Hippocampal formation (tissue), 2 donors: ENCODE measurements around the gene S100PBP.
"Not testable (repeated sequence)": the region's sequence is repeated elsewhere in the genome, so short reads cannot be mapped to it uniquely, and the experiment has no call there.

ENCODE experiments used
- DNase-seq, 2 donors: peaks; one replicate each; lab custom pipeline; 2025; lab: John Stamatoyannopoulos, UW

S100PBP gene

GRCh38 chr1:32784817-32785216 is 32.6 kb upstream of the S100PBP start:
- no peak for DNase-seq

DNA sequence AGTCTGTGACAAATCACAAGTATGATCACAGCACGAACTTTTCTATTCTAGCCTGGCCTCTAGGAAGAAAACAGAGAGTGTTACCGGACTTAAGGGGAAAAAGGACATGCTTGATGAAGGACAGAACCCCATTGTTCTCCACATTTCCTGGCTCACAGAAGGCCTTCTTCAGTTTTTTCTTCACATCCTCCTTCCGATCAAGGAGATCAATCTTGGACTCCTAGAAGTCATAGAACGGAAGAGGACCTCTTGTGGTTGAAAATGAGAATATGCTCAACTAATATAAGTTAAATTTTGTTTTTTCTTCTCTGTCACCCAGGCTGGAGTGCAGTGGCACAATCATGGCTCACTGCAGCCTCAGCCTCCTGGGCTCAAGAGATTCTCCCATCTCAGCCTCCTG is 30.6 kb upstream of the S100PBP start:
- DNase-seq = no peak

DNA sequence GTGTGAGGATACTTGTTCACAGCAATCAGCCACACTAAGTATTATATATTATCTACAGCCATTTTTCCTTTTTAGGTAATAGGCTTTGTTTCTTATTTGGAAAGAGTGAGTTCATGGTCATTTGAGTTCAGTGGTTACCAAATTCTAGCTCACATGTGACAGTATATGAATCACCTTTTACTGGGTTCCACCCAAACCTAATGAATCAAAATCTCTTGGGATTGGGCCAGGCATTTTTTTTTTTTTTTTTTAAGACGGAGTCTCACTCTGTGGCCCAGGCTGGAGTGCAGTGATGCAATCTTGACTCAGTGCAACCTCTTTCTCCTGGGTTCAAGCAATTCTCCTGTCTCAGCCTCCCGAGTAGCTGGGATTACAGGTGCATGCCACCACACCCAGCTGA is 28.1 kb upstream of the S100PBP start:
- DNase-seq = not testable (repeated sequence)

GRCh38 chr1:32791881-32792280 is 25.6 kb upstream of the S100PBP start:
- no peak for DNase-seq

DNA sequence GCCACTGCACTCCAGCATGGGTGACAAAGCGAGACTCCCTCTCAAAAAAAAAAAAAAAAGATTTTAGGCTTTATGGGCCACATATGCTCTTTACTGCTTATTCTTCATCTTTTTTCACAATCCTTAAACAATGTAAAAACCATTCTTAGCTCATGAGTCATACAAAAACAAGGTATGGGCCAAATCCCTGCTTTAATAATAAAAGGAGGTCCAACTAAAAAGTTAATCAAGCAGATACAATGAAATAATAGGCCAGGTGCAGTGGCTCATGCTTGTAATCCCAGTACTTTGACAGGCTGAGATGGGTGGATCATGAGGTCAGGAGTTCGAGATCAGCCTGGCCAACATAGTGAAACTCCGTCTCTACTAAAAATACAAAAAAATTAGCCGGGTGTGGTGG is 21.7 kb upstream of the S100PBP start:
- not testable (repeated sequence) for DNase-seq

- no peak for DNase-seq
Observed at GRCh38 chr1:32797456-32797855, 20.0 kb upstream of the S100PBP start.

DNA sequence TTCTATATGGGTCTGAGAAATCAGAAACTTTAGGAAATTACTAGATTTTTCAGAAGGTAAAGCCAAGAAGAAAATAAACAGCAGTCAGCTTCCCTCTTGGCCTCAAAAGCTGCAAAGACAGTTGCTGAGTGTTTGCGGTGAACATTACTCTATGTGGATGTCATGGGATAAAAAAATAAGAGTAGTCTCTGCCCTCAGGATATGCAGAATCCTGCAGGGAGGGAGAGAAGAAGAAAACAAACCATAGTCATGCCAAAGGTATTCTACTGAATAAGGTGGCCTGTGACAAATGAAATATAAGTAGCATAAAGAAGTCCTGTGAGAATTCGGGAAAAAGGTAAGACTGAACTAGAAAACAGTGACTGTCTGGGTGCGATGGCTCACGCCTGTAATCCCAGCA is 19.3 kb upstream of the S100PBP start:
- no peak for DNase-seq

DNA sequence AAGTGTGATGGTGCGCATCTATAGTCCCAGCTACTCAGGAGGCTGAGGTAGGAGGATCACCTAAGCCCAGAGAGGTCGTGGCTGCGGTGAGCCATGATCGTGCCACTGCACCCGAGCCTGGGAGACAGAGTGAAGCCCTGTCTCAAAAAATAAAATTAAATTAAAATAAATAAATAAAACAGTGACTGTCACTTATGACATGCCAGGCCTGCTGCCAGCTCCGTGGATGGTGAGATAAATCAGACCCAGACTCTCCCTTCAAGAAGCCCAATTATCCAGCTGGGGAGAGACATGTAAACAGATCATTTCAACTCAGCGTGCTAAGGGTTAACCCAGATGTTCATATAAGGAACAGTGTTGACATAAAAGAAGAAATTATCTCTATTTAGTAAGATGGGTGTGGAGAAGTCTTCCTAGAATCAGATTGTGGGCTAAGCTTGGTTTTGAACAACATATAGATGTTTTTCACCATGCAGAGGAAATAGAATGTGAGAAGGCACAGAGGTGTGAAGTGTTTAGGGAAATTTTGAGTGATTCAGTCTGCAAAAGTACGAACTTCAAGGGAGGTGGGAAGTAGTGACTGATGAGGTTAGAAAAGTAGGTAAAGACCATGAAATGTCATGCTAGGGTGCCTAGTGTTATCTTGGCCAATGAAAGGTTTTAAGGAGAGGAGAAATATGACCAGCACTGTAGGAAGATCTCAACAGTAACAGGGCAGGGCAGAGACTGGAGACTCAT is 18.6 kb upstream of the S100PBP start:
- DNase-seq = no peak

DNA sequence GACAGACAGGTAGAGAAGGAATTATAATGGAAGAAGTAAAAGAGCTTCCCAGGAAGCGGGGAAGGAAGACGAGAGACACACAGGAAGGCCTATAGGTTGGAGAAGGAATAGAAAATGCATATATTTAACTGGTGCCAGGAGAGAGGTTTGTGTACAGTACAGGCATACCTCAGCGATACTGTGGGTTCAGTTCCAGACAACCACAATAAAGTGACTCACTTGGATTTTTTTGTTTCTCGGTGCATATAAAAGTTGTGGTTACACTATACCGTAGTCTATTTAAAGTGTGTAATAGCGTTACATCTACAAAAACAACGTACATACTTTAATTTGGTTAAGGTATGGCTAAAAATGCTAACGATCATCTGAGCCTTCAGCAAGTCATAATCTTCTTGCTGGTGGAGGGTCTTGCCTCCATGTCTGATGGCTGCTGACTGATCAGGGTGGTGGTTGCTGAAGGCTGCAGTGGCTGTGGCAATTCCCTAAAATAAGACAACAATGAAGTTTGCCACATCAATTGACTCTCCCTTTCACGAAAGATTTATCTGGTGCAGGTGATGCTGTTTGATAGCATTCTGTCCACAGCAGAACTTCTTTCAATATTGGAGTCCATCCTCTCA is 16.2 kb upstream of the S100PBP start:
- no peak for DNase-seq

- not testable (repeated sequence) for DNase-seq
Observed at GRCh38 chr1:32804460-32804859, 13.0 kb upstream of the S100PBP start.

GRCh38 chr1:32806290-32806689 is 11.2 kb upstream of the S100PBP start:
- DNase-seq = no peak

DNA sequence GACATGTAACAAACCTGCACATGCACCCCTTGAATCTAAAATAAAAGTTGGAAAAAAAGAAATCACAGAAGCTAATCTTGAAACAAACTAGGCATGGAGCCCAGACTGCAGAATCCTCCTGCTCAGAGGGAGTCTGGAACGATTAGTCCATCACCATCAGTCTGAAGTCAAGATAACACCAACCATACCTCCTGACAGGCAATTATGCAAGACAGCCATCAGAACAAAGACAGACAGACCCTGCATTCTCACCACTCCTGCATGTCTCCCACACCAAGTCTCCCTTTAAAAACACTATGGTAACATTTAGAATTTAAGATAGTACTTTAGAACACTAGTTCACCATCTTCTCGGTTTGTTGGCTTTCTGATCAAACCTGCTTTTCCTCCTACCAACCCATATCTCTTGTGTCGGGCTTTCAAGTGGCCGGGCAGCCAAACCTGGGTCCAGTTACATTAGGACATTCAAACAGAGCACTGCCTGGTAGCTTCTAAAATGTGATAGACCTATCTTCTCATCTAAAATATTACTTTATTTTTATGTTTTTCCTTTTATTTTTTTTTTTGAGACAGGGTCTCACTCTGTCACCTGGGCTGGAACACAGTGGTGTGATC is 10.4 kb upstream of the S100PBP start:
- DNase-seq = no peak

GRCh38 chr1:32808580-32808979 is 8.9 kb upstream of the S100PBP start:
- DNase-seq = no peak

GRCh38 chr1:32810358-32810757 is 7.1 kb upstream of the S100PBP start:
- DNase-seq = no peak

GRCh38 chr1:32811265-32811664 is 6.2 kb upstream of the S100PBP start:
- DNase-seq = no peak

- no peak for DNase-seq
Observed at GRCh38 chr1:32811917-32812316, 5.5 kb upstream of the S100PBP start.

DNA sequence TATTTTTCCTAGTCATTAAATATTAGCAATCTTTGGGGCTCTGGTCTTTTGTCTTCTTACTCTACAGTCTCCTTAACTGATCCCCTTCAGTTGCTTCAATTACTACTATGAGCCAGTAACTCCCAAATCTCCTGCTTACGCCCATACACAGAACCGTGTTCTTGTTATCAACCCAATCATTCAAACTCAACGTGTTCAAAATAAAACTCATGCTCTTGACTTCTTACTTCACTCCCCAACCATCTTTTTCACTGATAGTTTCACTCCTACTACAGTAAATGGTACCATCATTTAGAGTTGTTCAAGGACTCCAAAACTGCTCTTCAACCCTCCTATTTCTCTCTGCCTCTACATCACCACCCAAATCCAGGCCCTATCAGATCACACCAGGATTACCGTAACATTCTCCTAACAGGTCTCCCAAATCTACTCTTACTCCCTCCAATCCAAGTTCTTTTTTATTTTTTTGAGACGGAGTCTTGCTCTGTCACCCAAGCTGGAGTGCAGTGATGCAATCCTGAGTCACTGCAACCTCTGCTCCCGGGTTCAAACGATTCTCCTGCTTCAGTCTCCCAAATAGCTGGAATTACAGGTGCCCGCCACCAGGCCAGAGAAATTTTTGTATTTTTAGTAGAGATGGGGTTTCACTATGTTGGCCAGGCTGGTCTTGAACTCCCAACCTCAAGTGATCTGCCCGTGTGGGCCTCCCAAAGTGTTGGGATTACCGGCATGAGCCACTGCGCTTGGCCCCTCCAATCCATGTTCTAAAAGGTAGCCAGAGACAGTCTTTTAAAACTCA is 3.3 kb upstream of the S100PBP start:
- no peak for DNase-seq

GRCh38 chr1:32816676-32817158 is 736 bp upstream of the S100PBP start:
- DNase-seq = peak; percentile 18 to 31

DNA sequence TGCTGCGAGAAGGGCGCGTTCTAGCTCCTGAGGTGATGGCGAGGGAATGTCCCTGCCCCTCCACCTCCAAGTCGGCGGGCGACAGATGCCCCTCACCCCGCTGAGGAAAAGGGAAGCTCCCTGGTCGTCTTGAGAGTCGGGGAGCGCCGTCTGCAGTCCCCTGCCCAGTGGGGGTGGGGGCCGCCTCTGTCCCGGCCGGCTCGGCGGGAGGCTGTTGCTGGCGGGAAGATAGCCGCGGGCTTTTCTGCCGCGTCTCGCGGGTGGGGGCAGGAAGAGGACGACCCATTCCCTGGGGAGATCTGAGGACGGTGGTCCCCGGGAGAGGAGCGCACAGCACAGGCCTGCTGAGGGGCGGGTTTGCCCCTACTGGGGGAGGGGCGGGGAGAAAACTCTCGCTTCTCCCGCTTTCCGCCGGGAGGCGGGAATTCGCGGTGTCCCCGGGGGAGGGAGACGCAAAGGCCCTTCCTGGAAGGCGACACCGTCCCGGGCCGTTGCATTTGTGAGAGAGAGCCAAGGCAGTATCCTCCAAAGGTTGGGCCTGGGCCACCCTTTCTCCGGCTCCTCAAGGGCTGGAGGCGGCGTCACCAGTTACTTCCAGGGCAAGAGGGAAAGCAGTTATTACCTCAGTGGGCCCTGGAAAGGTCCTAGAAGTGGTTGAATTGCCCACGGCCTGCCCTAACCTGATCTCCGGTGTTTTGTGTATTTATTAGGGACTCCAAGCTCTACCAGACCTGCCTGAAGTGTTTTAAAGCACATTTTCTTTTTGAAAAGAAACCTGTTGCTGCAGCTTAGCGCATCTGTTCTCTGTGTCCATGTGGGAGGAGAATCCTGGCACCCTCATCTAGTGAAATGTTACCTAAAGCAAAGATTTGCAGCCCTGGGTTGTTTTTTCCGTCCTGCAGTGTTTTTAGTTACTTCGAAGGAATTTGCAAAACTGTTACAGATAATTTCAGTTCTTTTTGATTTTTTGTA is 648 bp downstream of the S100PBP start:
- peak; percentile 19 to 60 for DNase-seq

- DNase-seq = no peak
Observed at GRCh38 chr1:32818804-32819541, 1.5 kb downstream of the S100PBP start.
